GM18870 (cell line): ENCODE data around the gene SAG.
"Not testable (repeated sequence)": the region's sequence is repeated elsewhere in the genome, so short reads cannot be mapped to it uniquely, and the experiment has no call there.

Experiments used
- ATAC-seq: cut with Tn5 transposase; IDR thresholded peaks from one replicate; pipeline ENCODE4 v1.9.1; 2021; ENCODE audit warnings: moderate library complexity; ENCODE audit not compliant: unreplicated experiment

SAG gene

GRCh38 chr2:233328922-233329321 lies 21.3 kb downstream of the SAG start:
- no peak for ATAC-seq

- no peak for ATAC-seq
Measured at GRCh38 chr2:233329489-233330135, 22.0 kb downstream of the SAG start.

- peak; percentile 74 for ATAC-seq
Measured at GRCh38 chr2:233331536-233331935, 23.9 kb downstream of the SAG start.

- no peak for ATAC-seq
Measured at GRCh38 chr2:233332125-233332524, 24.5 kb downstream of the SAG start.

- no peak for ATAC-seq
Measured at GRCh38 chr2:233334915-233335314, 27.3 kb downstream of the SAG start.

- not testable (repeated sequence) for ATAC-seq
Measured at GRCh38 chr2:233336091-233336490, 28.5 kb downstream of the SAG start.

GRCh38 chr2:233336541-233336940 lies 28.9 kb downstream of the SAG start:
- no peak for ATAC-seq

- ATAC-seq: no peak
Measured at GRCh38 chr2:233338046-233338445, 30.4 kb downstream of the SAG start.

GRCh38 chr2:233338812-233339368 lies 31.3 kb downstream of the SAG start:
- ATAC-seq: no peak

GRCh38 chr2:233339427-233339826 lies 31.8 kb downstream of the SAG start:
- ATAC-seq: no peak

GRCh38 chr2:233341296-233341695 lies 33.7 kb downstream of the SAG start:
- ATAC-seq: no peak

GRCh38 chr2:233342301-233342700 lies 34.7 kb downstream of the SAG start:
- no peak for ATAC-seq

GRCh38 chr2:233343171-233343705 lies 35.6 kb downstream of the SAG start:
- no peak for ATAC-seq

GRCh38 chr2:233346376-233346775 lies 38.8 kb downstream of the SAG start:
- ATAC-seq: no peak

GRCh38 chr2:233346930-233347329 lies 39.3 kb downstream of the SAG start:
- no peak for ATAC-seq

GRCh38 chr2:233349005-233349998 lies 41.7 kb downstream of the SAG start:
- peak; percentile 34 for ATAC-seq

GRCh38 chr2:233350708-233351107 lies 43.1 kb downstream of the SAG start:
- no peak for ATAC-seq

- ATAC-seq: no peak
Measured at GRCh38 chr2:233351423-233351822, 43.8 kb downstream of the SAG start.

GRCh38 chr2:233352141-233352842 lies 44.7 kb downstream of the SAG start:
- no peak for ATAC-seq

- no peak for ATAC-seq
Measured at GRCh38 chr2:233353101-233353768, 45.6 kb downstream of the SAG start.
